CD14-positive monocyte (primary cell): Measurements from ENCODE around the gene MALRD1. TPM values are rescaled to one million over a fixed set of nuclear protein-coding genes. Genes with fewer than 3 reads are reported as not detected.

Source experiments
- DNase-seq, 3 donors: peaks; one replicate each; pipeline ENCODE4 v3.0.0-alpha.2; 2011 to 2022
- H2AFZ ChIP-seq: 2 replicates; pipeline ENCODE4 v1.6.0; 2012; ENCODE audit warnings: mild to moderate bottlenecking, low read depth, low read length, inconsistent platforms; ENCODE audit not compliant: insufficient read depth, poor library complexity, severe bottlenecking
- H3K27ac ChIP-seq, 2 donors: 1 replicate in 1 of 2; 2 replicates in 1 of 2; pipeline ENCODE4 v1.5.1; 2012 to 2013; ENCODE audit warnings: low read length in 2 of 2, control low read depth in 1 of 2, inconsistent platforms in 1 of 2, low read depth in 1 of 2, mild to moderate bottlenecking in 1 of 2
- H3K27me3 ChIP-seq, 2 donors: one replicate each; pipeline versions ENCODE4 v1.6.0 to v1.6.1; 2011 to 2013; ENCODE audit warnings: low read length in 2 of 2; ENCODE audit not compliant: control insufficient read depth in 2 of 2, insufficient read depth in 2 of 2
- H3K36me3 ChIP-seq, 2 donors: replicated peaks in 1 of 2; 1 replicate in 1 of 2; 2 replicates in 1 of 2; pipeline versions ENCODE4 v1.5.1 to v1.6.1; 2012 to 2013; ENCODE audit warnings: low read length in 2 of 2, control low read depth in 1 of 2, inconsistent platforms in 1 of 2, mild to moderate bottlenecking in 1 of 2; ENCODE audit not compliant: insufficient read depth in 2 of 2, control insufficient read depth in 1 of 2
- H3K4me1 ChIP-seq, 2 donors: 1 replicate in 1 of 2; 2 replicates in 1 of 2; pipeline versions ENCODE4 v1.5.1 to v1.6.1; 2012 to 2013; ENCODE audit warnings: low read length in 2 of 2, control low read depth in 1 of 2, inconsistent platforms in 1 of 2, mild to moderate bottlenecking in 1 of 2, moderate library complexity in 1 of 2; ENCODE audit not compliant: insufficient read depth in 2 of 2, control insufficient read depth in 1 of 2
- H3K4me2 ChIP-seq: replicated peaks from 2 replicates; pipeline ENCODE3; 2012; ENCODE audit warnings: low read length, moderate library complexity, mild to moderate bottlenecking; ENCODE audit not compliant: poor library complexity, severe bottlenecking; ENCODE audit errors: extremely low read depth
- H3K4me3 ChIP-seq, 3 experiments: fragments of 200-600 bp in 1 of 3; sonication (generic) in 1 of 3; replicated peaks in 1 of 3; 1 replicate in 2 of 3; 2 replicates in 1 of 3; pipeline ENCODE4 v1.5.1; 2011 to 2013; ENCODE audit warnings: low read length in 3 of 3, mild to moderate bottlenecking in 3 of 3, control low read depth in 2 of 3, low read depth in 2 of 3, inconsistent platforms in 1 of 3, moderate library complexity in 1 of 3
- H3K79me2 ChIP-seq: 2 replicates; pipeline ENCODE4 v1.6.0; 2012; ENCODE audit warnings: mild to moderate bottlenecking, control low read depth, inconsistent platforms, low read length, moderate library complexity; ENCODE audit not compliant: insufficient read depth
- H3K9ac ChIP-seq: 2 replicates; pipeline ENCODE4 v1.6.0; 2017; ENCODE audit warnings: low read length, mild to moderate bottlenecking; ENCODE audit not compliant: insufficient read depth, poor library complexity, severe bottlenecking
- H3K9me3 ChIP-seq, 2 donors: replicated peaks in 1 of 2; 1 replicate in 1 of 2; 2 replicates in 1 of 2; pipeline versions ENCODE4 v1.5.1 to v1.6.1; 2012 to 2013; ENCODE audit warnings: low read length in 2 of 2, control low read depth in 1 of 2; ENCODE audit not compliant: control insufficient read depth in 1 of 2, insufficient read depth in 1 of 2
- H4K20me1 ChIP-seq: 2 replicates; pipeline ENCODE4 v1.6.0; 2012; ENCODE audit warnings: mild to moderate bottlenecking, low read length, control low read depth, moderate library complexity; ENCODE audit not compliant: insufficient read depth
- H3K27ac Mint-ChIP-seq, 7 donors: one replicate each; pipeline ENCODE4 v1.8.0; 2020; ENCODE audit warnings: mild to moderate bottlenecking in 7 of 7, mixed read lengths in 7 of 7, moderate library complexity in 6 of 7, inconsistent platforms in 2 of 7
- H3K27me3 Mint-ChIP-seq, 3 donors: one replicate each; pipeline ENCODE4 v1.8.0; 2021 to 2022; ENCODE audit warnings: low read depth in 3 of 3, mild to moderate bottlenecking in 3 of 3, mixed read lengths in 3 of 3, moderate library complexity in 3 of 3, inconsistent platforms in 1 of 3
- H3K36me3 Mint-ChIP-seq, 2 donors: one replicate each; pipeline ENCODE4 v1.8.0; 2020; ENCODE audit warnings: mixed read lengths in 2 of 2, inconsistent platforms in 1 of 2, mild to moderate bottlenecking in 1 of 2
- H3K4me1 Mint-ChIP-seq: one replicate; pipeline ENCODE4 v1.8.0; 2020; ENCODE audit warnings: mild to moderate bottlenecking, mixed read lengths
- H3K4me3 Mint-ChIP-seq, 2 donors: one replicate each; pipeline ENCODE4 v1.8.0; 2020; ENCODE audit warnings: mild to moderate bottlenecking in 2 of 2, mixed read lengths in 2 of 2, moderate library complexity in 1 of 2
- H3K9me3 Mint-ChIP-seq, 7 donors: one replicate each; pipeline ENCODE4 v1.8.0; 2020 to 2022; ENCODE audit warnings: mixed read lengths in 7 of 7, mild to moderate bottlenecking in 6 of 7, moderate library complexity in 6 of 7, inconsistent platforms in 2 of 7
- WGBS: methylation state at CpG from one replicate; pipeline ENCODE4 v1.1.5; 2013; ENCODE audit warnings: missing lambda C conversion rate; ENCODE audit not compliant: insufficient coverage; 5-methylcytosine and 5-hydroxymethylcytosine counted together
- intact Hi-C, 2 donors: fragments of 100-400 bp; cut with micrococcal nuclease; formaldehyde crosslinking; loops; one replicate each; pipeline versions ENCODE4 v1.15.0 to v1.15.1; 2023
- polyA plus RNA-seq, 3 donors: library from polyadenylated mRNA; depleted of rRNA in 1 of 3; unstranded in 2 of 3; stranded (reverse) in 1 of 3; fragments of 300-500 nt in 2 of 3; fragments of >200 nt in 1 of 3; fragmentation: Illumina TruSeq in 2 of 3; gene quantifications; 1 replicate in 2 of 3; 2 replicates in 1 of 3; pipeline ENCODE4 v1.2.3, GENCODE V29; 2012 to 2021
- TF ChIP-seq, protein P1 (sequence below): fragments of 200-600 bp; IDR thresholded peaks from one replicate; pipeline ENCODE4 v1.8.0; 2022; ENCODE audit warnings: antibody characterized with exemption, mild to moderate bottlenecking

MALRD1 gene
- polyA plus RNA-seq, 3 donors, result not detected

DNA sequence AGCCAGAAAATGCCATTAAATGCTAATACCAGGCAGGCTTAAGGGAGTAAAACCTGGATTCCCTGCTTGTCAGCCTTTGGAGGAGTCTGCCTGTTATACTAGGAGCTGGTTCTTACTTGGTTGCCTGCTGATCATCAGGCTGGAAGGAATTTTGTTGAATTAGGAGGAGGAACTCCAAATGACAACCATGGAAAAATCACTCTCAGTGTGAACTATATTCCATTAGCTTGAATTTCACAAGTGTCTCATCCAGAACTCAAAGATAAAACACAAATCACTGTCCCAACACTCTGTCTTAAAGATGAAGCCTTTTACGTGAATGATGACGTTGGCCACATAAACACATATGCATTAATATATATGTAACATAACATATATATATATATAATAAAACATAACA lies 528.8 kb downstream of the MALRD1 start:
- no peak overlapping the region for H2AFZ ChIP-seq
- H3K27ac ChIP-seq, result no peak overlapping the region
- Mint-ChIP-seq H3K4me3 (no peak overlapping the region), H3K9me3 (peaks cover 0 to 4% (median 0%) of the 10 kb centered on the region in 7 donors), H3K36me3 (no peaks in the 10 kb centered on the region), H3K27me3 (no peaks in the 10 kb centered on the region), H3K27ac (no peak overlapping the region), H3K4me1 (no peaks in the 10 kb centered on the region)
- no peaks in the 10 kb centered on the region for H3K27me3 ChIP-seq
- H3K4me3 ChIP-seq, result no peak overlapping the region
- H3K79me2 ChIP-seq, result no peaks in the 10 kb centered on the region
- no peaks in the 10 kb centered on the region for H3K9me3 ChIP-seq
- H3K4me2 ChIP-seq, result no peak overlapping the region
- TF ChIP-seq, protein P1, sequence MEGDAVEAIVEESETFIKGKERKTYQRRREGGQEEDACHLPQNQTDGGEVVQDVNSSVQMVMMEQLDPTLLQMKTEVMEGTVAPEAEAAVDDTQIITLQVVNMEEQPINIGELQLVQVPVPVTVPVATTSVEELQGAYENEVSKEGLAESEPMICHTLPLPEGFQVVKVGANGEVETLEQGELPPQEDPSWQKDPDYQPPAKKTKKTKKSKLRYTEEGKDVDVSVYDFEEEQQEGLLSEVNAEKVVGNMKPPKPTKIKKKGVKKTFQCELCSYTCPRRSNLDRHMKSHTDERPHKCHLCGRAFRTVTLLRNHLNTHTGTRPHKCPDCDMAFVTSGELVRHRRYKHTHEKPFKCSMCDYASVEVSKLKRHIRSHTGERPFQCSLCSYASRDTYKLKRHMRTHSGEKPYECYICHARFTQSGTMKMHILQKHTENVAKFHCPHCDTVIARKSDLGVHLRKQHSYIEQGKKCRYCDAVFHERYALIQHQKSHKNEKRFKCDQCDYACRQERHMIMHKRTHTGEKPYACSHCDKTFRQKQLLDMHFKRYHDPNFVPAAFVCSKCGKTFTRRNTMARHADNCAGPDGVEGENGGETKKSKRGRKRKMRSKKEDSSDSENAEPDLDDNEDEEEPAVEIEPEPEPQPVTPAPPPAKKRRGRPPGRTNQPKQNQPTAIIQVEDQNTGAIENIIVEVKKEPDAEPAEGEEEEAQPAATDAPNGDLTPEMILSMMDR, result no peak
- H4K20me1 ChIP-seq, result no peaks in the 10 kb centered on the region
- no peaks in the 10 kb centered on the region for H3K36me3 ChIP-seq
- H3K4me1 ChIP-seq, result no peaks in the 10 kb centered on the region
- H3K9ac ChIP-seq, result no peak overlapping the region
- no peak for DNase-seq
- WGBS, result no CpG with 5 or more reads among the region's 2 CpGs
- intact Hi-C loops, result no loop called here

DNA sequence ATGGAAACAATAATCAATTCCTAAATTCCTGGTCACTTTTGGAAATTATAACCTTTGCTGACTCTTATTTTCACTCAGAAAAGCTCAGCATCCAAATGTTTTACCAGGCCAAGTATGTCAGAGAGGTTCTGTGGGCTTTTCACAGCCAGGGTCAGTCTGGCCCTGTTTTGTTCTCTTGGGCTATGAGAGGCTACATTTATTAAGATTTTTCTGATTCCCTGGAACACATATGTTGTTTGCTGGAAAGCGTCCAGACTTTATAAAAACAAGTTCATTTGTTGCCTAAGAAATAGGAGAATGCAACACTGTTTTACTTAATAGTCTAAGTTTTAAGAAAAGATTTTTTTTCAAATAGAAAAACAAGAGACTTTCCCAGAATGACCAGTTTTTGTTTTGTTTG lies 529.2 kb downstream of the MALRD1 start:
- Mint-ChIP-seq H3K4me3 (no peak overlapping the region), H3K36me3 (no peaks in the 10 kb centered on the region), H3K4me1 (no peaks in the 10 kb centered on the region), H3K9me3 (peaks cover 0 to 4% (median 0%) of the 10 kb centered on the region in 7 donors), H3K27ac (no peak overlapping the region), H3K27me3 (no peaks in the 10 kb centered on the region)
- H3K36me3 ChIP-seq, result no peaks in the 10 kb centered on the region
- no peak overlapping the region for H3K4me3 ChIP-seq
- no peaks in the 10 kb centered on the region for H4K20me1 ChIP-seq
- DNase-seq, result no peak
- no CpG with 5 or more reads among the region's 1 CpG for WGBS
- H3K4me1 ChIP-seq, result no peaks in the 10 kb centered on the region
- no peak overlapping the region for H2AFZ ChIP-seq
- no peaks in the 10 kb centered on the region for H3K79me2 ChIP-seq
- TF ChIP-seq, protein P1, result no peak
- no peaks in the 10 kb centered on the region for H3K27me3 ChIP-seq
- intact Hi-C loops, result no loop called here
- H3K9ac ChIP-seq, result no peak overlapping the region
- no peak overlapping the region for H3K27ac ChIP-seq
- H3K9me3 ChIP-seq, result no peaks in the 10 kb centered on the region
- no peak overlapping the region for H3K4me2 ChIP-seq
